ENCODE data around the gene IFITM10.

IFITM10 gene

GRCh38 chr11:1740786-1741530, 9.4 kb downstream of the IFITM10 start:
- no peak for DNase-seq (ENCODE audit: low read depth in 3 of 3)

GRCh38 chr11:1739576-1739975, 10.8 kb downstream of the IFITM10 start:
- no peak for DNase-seq (ENCODE audit: low read depth in 3 of 3)

GRCh38 chr11:1738380-1738779, 12.0 kb downstream of the IFITM10 start:
- DNase-seq (ENCODE audit: low read depth in 3 of 3), result no peak

- no peak for DNase-seq (ENCODE audit: low read depth in 3 of 3)
Observed at GRCh38 chr11:1737080-1737757, 13.2 kb downstream of the IFITM10 start.

- DNase-seq (ENCODE audit: low read depth in 3 of 3), result no peak
Observed at GRCh38 chr11:1736447-1736992, 13.9 kb downstream of the IFITM10 start.

- no peak for DNase-seq (ENCODE audit: low read depth in 3 of 3)
Observed at GRCh38 chr11:1735271-1735670, 15.1 kb downstream of the IFITM10 start.

GRCh38 chr11:1734641-1735081, 15.7 kb downstream of the IFITM10 start:
- no peak for DNase-seq (ENCODE audit: low read depth in 3 of 3)

GRCh38 chr11:1733716-1734640, 16.4 kb downstream of the IFITM10 start:
- no peak for DNase-seq (ENCODE audit: low read depth in 3 of 3)

- no peak for DNase-seq (ENCODE audit: low read depth in 3 of 3)
Observed at GRCh38 chr11:1733009-1733715, 17.2 kb downstream of the IFITM10 start.

GRCh38 chr11:1732418-1733008, 17.9 kb downstream of the IFITM10 start:
- DNase-seq (ENCODE audit: low read depth in 3 of 3), result no peak

- no peak for DNase-seq (ENCODE audit: low read depth in 3 of 3)
Observed at GRCh38 chr11:1731451-1732059, 18.8 kb downstream of the IFITM10 start.

GRCh38 chr11:1730059-1730629, 20.3 kb downstream of the IFITM10 start:
- DNase-seq (ENCODE audit: low read depth in 3 of 3), result no peak

GRCh38 chr11:1729692-1730011, 20.7 kb downstream of the IFITM10 start:
- no peak for DNase-seq (ENCODE audit: low read depth in 3 of 3)

GRCh38 chr11:1728931-1729691, 21.3 kb downstream of the IFITM10 start:
- no peak for DNase-seq (ENCODE audit: low read depth in 3 of 3)

GRCh38 chr11:1728301-1728700, 22.1 kb downstream of the IFITM10 start:
- DNase-seq (ENCODE audit: low read depth in 3 of 3), result no peak

- DNase-seq (ENCODE audit: low read depth in 3 of 3), result no peak
Observed at GRCh38 chr11:1727861-1728260, 22.5 kb downstream of the IFITM10 start.

GRCh38 chr11:1727096-1727690, 23.2 kb downstream of the IFITM10 start:
- DNase-seq (ENCODE audit: low read depth in 3 of 3), result no peak

GRCh38 chr11:1719781-1720180, 30.6 kb downstream of the IFITM10 start:
- DNase-seq (ENCODE audit: low read depth in 3 of 3), result no peak

- DNase-seq (ENCODE audit: low read depth in 3 of 3), result no peak
Observed at GRCh38 chr11:1718326-1718725, 32.1 kb downstream of the IFITM10 start.

Measured in stimulated activated CD4-positive, alpha-beta T cell treated with anti-CD3 and anti-CD28 coated beads, TNF-alpha, amount 100 ng/mL, for 4 hours (primary cell).